ENCODE results near the gene GTPBP8. TPM values are rescaled to one million over a fixed set of nuclear protein-coding genes. Genes with fewer than 3 reads are reported as not detected.

The GTPBP8 gene
- total and polyA plus RNA-seq, 2 donors (not counting 3 experiments of a cell fraction or from before 2014, with no cell fraction given): 13.7 to 20.2 TPM

GRCh38 chr3:113002037-113002436 is 11.3 kb downstream of the GTPBP8 start:
- H3K9me3 ChIP-seq (replicated peaks; ENCODE audit: control insufficient read depth, insufficient read depth, low read length): no peaks in the 10 kb centered on the region
- POLR2A ChIA-PET: no interaction called here
- no peaks in the 10 kb centered on the region for H3K27me3 ChIP-seq (ENCODE audit: control insufficient read depth in 2 of 2, insufficient read depth in 2 of 2, low read length in 2 of 2)
- no peak overlapping the region for H3K27ac ChIP-seq (ENCODE audit: insufficient read depth, low read depth, low read length)
- H2AFZ ChIP-seq (ENCODE audit: low read depth, low read length): no peak overlapping the region
- H3K4me3 ChIP-seq (replicated peaks in 1 of 3; ENCODE audit: insufficient read depth in 1 of 3, low read depth in 1 of 3, low read length in 3 of 3): no peak overlapping the region
- H3K9ac ChIP-seq (replicated peaks; ENCODE audit: extremely low read depth, insufficient read depth, low read length): no peak overlapping the region
- DNase-seq (ENCODE audit: low read depth, low spot score) (no peak), FAIRE-seq (no peak)
- H4K20me1 ChIP-seq (replicated peaks; ENCODE audit: control insufficient read depth, extremely low read depth, insufficient read depth, low read length): no peaks in the 10 kb centered on the region
- CTCF ChIA-PET: interaction anchor here (1.8 to 2.5 kb wide), 3 partner anchors 9 to 23 kb away, joined by 8 to 18 read pairs (median 14); partner anchors contain the start of gene GTPBP8
- dilution Hi-C loops (cut with MboI; ENCODE audit: extremely low pct_ligation_motif_present, low sequenced_read_pairs): no loop called here
- H3K36me3 ChIP-seq (ENCODE audit: control insufficient read depth in 2 of 2, extremely low read depth in 1 of 2, insufficient read depth in 2 of 2, low read length in 2 of 2): peaks cover 14 to 25% of the 10 kb centered on the region in 2 experiments
- no peak overlapping the region for H3K4me2 ChIP-seq (ENCODE audit: insufficient read depth, low read length)
- H3K9me1 ChIP-seq (replicated peaks; ENCODE audit: control insufficient read depth, extremely low read depth, insufficient read depth, low read length): no peaks in the 10 kb centered on the region
- peaks cover 7% of the 10 kb centered on the region for H3K4me1 ChIP-seq (ENCODE audit: control insufficient read depth, extremely low read depth, insufficient read depth, low read length)
- BruUV-seq (replicated peaks): no TSS peak
- TF ChIP-seq POLR2AphosphoS5 (IDR thresholded peaks at IDR 0.05; ENCODE audit: insufficient read depth, low read depth, low read length): no peak
- no peak for TF ChIP-seq MYC (IDR thresholded peaks at IDR 0.05; ENCODE audit: low read depth, low read length)
- TF ChIP-seq GATA2 (IDR thresholded peaks at IDR 0.05; ENCODE audit: insufficient read depth, insufficient read length, low read depth, low read length): no peak
- TF ChIP-seq FOS (IDR thresholded peaks at IDR 0.05; ENCODE audit: borderline replicate concordance, insufficient read depth, low read length): no peak
- no peak for TF ChIP-seq EZH2 (IDR thresholded peaks at IDR 0.05; ENCODE audit: borderline replicate concordance, low read depth, low read length, severe bottlenecking)
- no peak for TF ChIP-seq CTCF (IDR thresholded peaks at IDR 0.05; ENCODE audit: extremely low read depth in 1 of 2, insufficient read depth in 1 of 2, low read depth in 1 of 2, low read length in 2 of 2)
- TF ChIP-seq POLR2A (IDR thresholded peaks at IDR 0.05; ENCODE audit: low read depth, low read length): no peak
- TF ChIP-seq MAX (IDR thresholded peaks at IDR 0.05; ENCODE audit: insufficient read depth, insufficient read length): no peak
- no peak for TF ChIP-seq JUN (IDR thresholded peaks at IDR 0.05; ENCODE audit: borderline replicate concordance, insufficient read depth, insufficient read length, low read depth)
- intact Hi-C loops (cut with micrococcal nuclease): loop anchor here (2.0 kb wide), 1 partner anchor 17 kb away; a partner anchor contains a TSS
- no peaks in the 10 kb centered on the region for H3K79me2 ChIP-seq (ENCODE audit: control insufficient read depth, insufficient read depth, low read length)

Data from endothelial cell of umbilical vein (primary cell).